Measurements from ENCODE around the gene GMCL1. TPM values are rescaled to one million over a fixed set of nuclear protein-coding genes. Genes with fewer than 3 reads are reported as not detected.

Gene GMCL1
- total and polyA plus RNA-seq, 9 of the 15 experiments (the other 6 are each of a cell fraction or from before 2014, with no cell fraction given): 7.0 to 27.3 (median 15.4) TPM

DNA sequence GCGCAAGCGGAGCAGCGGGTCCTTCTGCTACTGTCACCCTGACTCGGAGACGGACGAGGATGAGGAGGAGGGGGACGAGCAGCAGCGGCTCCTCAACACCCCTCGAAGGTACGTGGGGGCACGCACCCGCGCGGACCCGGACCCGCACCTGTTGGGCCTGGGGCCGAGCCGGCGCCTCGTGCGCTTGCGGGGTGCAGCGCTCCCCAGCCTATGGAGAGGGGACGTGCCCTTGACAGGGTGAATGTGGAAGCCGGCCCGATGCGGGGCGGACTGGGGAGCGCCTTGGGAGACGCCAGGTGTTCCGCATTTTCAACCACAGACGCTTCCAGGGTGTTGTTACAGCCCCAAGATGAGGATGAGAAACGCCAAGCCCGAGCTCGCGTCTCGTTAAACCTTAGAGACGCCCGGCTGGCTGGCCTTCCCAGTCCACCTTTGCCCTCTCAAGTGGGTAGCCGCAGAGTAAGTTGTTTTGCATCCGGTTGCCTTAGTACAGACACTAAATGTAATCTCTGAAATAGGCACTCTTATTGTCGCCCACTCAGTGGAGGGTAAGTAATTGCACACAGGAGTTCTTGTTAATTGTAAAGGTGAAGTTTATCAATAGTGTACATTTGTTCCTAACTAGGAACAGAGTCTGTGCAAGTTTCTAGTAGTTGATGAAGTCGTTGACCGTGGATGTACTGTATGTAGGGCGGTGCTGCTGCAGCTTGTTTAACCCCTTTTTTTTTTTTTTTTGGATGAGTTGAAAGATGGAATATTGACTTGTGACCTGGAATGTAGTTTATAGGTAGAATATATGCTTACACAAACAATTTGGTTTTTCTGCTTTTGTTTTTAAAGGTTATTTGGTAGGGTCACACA is 815 bp downstream of the GMCL1 start (continued):
- TF ChIP-seq ZNF644 (tag; IDR thresholded peaks at IDR 0.05; ENCODE audit: low read depth) (no peak), CREB1 (IDR thresholded peaks at IDR 0.05) (no peak), CREB1 (CRISPR knock-in tag; IDR thresholded peaks at IDR 0.05) (no peak), LCOR (CRISPR knock-in tag; IDR thresholded peaks at IDR 0.05) (no peak), SUPT5H (IDR thresholded peaks at IDR 0.05) (no peak), ZKSCAN8 (CRISPR knock-in tag; IDR thresholded peaks at IDR 0.05) (no peak), ZZZ3 (IDR thresholded peaks at IDR 0.05) (no peak), NBN (IDR thresholded peaks at IDR 0.05; ENCODE audit: low read depth) (no peak), TCFL5 (CRISPR knock-in tag; conservative IDR thresholded peaks at IDR 0.05) (no peak), NR2C1 (IDR thresholded peaks at IDR 0.05) (no peak), NR2C1 (tag; IDR thresholded peaks at IDR 0.05) (no peak), HDAC3 (IDR thresholded peaks at IDR 0.05; ENCODE audit: borderline replicate concordance, partially characterized antibody) (no peak), WHSC1 (IDR thresholded peaks at IDR 0.05; ENCODE audit: low read length) (no peak), RBM14 (IDR thresholded peaks at IDR 0.05; ENCODE audit: borderline replicate concordance, insufficient read depth, low read depth, low read length) (0 out of 2 replicates have a peak, but pooled peaks have one; percentile 60), NR2C2 (CRISPR knock-in tag; IDR thresholded peaks at IDR 0.05) (no peak), NR2C2 (tag; IDR thresholded peaks at IDR 0.05) (peak; percentile 32; the same call in 1 of the 2 replicates), RBM22 (IDR thresholded peaks at IDR 0.05; ENCODE audit: low read depth, low read length, poor library complexity, severe bottlenecking) (no peak), POLR2A (conservative IDR thresholded peaks at IDR 0.05) (no peak), RB1 (IDR thresholded peaks at IDR 0.05; ENCODE audit: low read depth) (no peak), RCOR1 (IDR thresholded peaks at IDR 0.05; ENCODE audit: borderline replicate concordance in 1 of 2, low read depth in 2 of 2, low read length in 2 of 2) (no peak), PHB2 (IDR thresholded peaks at IDR 0.05; ENCODE audit: low read depth) (no peak), EP400 (IDR thresholded peaks at IDR 0.05) (no peak), SRF (CRISPR knock-in tag; IDR thresholded peaks at IDR 0.05) (no peak)
- TF ChIP-seq, protein P1, sequence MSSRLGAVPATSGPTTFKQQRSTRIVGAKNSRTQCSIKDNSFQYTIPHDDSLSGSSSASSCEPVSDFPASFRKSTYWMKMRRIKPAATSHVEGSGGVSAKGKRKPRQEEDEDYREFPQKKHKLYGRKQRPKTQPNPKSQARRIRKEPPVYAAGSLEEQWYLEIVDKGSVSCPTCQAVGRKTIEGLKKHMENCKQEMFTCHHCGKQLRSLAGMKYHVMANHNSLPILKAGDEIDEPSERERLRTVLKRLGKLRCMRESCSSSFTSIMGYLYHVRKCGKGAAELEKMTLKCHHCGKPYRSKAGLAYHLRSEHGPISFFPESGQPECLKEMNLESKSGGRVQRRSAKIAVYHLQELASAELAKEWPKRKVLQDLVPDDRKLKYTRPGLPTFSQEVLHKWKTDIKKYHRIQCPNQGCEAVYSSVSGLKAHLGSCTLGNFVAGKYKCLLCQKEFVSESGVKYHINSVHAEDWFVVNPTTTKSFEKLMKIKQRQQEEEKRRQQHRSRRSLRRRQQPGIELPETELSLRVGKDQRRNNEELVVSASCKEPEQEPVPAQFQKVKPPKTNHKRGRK (tag; IDR thresholded peaks at IDR 0.05): no peak
- TF ChIP-seq, protein P2, sequence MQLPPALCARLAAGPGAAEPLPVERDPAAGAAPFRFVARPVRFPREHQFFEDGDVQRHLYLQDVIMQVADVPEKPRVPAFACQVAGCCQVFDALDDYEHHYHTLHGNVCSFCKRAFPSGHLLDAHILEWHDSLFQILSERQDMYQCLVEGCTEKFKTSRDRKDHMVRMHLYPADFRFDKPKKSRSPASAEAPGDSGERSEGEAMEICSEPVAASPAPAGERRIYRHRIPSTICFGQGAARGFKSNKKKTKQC (CRISPR knock-in tag; IDR thresholded peaks at IDR 0.05): no peak
- TF ChIP-seq, protein P3, sequence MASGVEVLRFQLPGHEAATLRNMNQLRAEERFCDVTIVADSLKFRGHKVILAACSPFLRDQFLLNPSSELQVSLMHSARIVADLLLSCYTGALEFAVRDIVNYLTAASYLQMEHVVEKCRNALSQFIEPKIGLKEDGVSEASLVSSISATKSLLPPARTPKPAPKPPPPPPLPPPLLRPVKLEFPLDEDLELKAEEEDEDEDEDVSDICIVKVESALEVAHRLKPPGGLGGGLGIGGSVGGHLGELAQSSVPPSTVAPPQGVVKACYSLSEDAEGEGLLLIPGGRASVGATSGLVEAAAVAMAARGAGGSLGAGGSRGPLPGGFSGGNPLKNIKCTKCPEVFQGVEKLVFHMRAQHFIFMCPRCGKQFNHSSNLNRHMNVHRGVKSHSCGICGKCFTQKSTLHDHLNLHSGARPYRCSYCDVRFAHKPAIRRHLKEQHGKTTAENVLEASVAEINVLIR (CRISPR knock-in tag; IDR thresholded peaks at IDR 0.05): no peak
- TF ChIP-seq, protein P4, sequence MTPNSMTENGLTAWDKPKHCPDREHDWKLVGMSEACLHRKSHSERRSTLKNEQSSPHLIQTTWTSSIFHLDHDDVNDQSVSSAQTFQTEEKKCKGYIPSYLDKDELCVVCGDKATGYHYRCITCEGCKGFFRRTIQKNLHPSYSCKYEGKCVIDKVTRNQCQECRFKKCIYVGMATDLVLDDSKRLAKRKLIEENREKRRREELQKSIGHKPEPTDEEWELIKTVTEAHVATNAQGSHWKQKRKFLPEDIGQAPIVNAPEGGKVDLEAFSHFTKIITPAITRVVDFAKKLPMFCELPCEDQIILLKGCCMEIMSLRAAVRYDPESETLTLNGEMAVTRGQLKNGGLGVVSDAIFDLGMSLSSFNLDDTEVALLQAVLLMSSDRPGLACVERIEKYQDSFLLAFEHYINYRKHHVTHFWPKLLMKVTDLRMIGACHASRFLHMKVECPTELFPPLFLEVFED (CRISPR knock-in tag; conservative IDR thresholded peaks at IDR 0.05): no peak
